ENCODE results near the gene MAPT. TPM values are rescaled to one million over a fixed set of nuclear protein-coding genes. Genes with fewer than 3 reads are reported as not detected.

MAPT gene
- total and polyA plus RNA-seq, 2 experiments from 2014 or later, result 0.37 to 0.71 TPM

DNA sequence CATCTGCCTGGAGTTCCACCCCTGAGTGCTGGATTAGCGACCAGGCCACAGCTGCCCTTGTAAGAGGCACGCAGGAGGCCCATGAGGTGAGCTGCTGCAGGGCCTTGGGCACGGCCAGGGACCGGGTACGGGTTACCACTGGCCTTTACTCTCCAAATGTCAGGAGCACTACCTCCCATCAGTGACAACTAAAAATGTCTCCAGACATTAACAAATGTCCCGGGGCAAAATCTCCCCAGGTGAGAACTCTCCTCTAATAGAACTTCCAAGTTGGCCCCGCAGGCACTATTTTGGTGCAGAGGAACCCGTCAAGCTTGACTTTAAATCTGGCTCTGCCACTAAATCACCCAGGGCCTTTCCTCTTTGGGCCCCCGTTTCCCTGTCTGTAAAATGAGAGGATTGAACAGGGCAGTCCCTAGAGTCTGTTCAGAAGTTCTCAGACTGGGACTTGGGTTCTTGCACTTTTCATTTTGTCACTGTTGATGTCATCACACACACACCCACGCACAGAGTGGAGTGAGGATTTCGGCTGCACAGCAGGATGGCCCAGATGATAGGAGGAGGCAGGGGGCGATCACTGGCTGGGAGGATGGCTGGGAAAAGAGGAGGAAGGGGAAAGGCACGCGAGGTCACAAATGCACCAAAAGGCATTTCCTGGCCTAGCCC, 24.5 kb upstream of the MAPT start:
- no peak overlapping the region for H3K27ac ChIP-seq
- no peaks in the 10 kb centered on the region for H3K79me2 ChIP-seq
- no peaks in the 10 kb centered on the region for H3K9me3 ChIP-seq (ENCODE audit: low read depth)
- H3K9me2 ChIP-seq (replicated peaks; ENCODE audit: insufficient read depth), result no peaks in the 10 kb centered on the region
- DNase-seq (ENCODE audit: low spot score), result no peak
- TF ChIP-seq EZH2 (IDR thresholded peaks at IDR 0.05; ENCODE audit: borderline replicate concordance) (no peak), EZH2phosphoT487 (IDR thresholded peaks at IDR 0.05; ENCODE audit: low read depth, severe bottlenecking, unreplicated experiment) (no peak)
- TF ChIP-seq, protein P1, sequence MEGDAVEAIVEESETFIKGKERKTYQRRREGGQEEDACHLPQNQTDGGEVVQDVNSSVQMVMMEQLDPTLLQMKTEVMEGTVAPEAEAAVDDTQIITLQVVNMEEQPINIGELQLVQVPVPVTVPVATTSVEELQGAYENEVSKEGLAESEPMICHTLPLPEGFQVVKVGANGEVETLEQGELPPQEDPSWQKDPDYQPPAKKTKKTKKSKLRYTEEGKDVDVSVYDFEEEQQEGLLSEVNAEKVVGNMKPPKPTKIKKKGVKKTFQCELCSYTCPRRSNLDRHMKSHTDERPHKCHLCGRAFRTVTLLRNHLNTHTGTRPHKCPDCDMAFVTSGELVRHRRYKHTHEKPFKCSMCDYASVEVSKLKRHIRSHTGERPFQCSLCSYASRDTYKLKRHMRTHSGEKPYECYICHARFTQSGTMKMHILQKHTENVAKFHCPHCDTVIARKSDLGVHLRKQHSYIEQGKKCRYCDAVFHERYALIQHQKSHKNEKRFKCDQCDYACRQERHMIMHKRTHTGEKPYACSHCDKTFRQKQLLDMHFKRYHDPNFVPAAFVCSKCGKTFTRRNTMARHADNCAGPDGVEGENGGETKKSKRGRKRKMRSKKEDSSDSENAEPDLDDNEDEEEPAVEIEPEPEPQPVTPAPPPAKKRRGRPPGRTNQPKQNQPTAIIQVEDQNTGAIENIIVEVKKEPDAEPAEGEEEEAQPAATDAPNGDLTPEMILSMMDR (IDR thresholded peaks at IDR 0.05; ENCODE audit: poor library complexity), result no peak
- H3K27me3 ChIP-seq, result peaks cover under 1% of the 10 kb centered on the region
- H3K4me2 ChIP-seq, result no peak overlapping the region
- no peaks in the 10 kb centered on the region for H3K36me3 ChIP-seq (replicated peaks; ENCODE audit: insufficient read depth, low read depth)
- H4K20me1 ChIP-seq (ENCODE audit: insufficient read depth, poor library complexity, severe bottlenecking), result no peaks in the 10 kb centered on the region
- WGBS (ENCODE audit: low lambda C conversion rate, missing lambda C conversion rate), result 55% methylated on average over 14 of the region's 14 CpGs
- no peak overlapping the region for H3K4me3 ChIP-seq
- no peaks in the 10 kb centered on the region for H3K4me1 ChIP-seq (ENCODE audit: insufficient read depth)
- no peak overlapping the region for H2AFZ ChIP-seq

- DNase-seq (ENCODE audit: low spot score), result no peak
- H3K36me3 ChIP-seq (replicated peaks; ENCODE audit: insufficient read depth, low read depth), result no peaks in the 10 kb centered on the region
- 44% methylated on average over 4 of the region's 4 CpGs for WGBS (ENCODE audit: low lambda C conversion rate, missing lambda C conversion rate)
- H3K4me2 ChIP-seq, result no peak overlapping the region
- no peak overlapping the region for H3K4me3 ChIP-seq
- H2AFZ ChIP-seq, result no peak overlapping the region
- no peaks in the 10 kb centered on the region for H3K9me3 ChIP-seq (ENCODE audit: low read depth)
- H3K4me1 ChIP-seq (ENCODE audit: insufficient read depth), result no peaks in the 10 kb centered on the region
- H3K9me2 ChIP-seq (replicated peaks; ENCODE audit: insufficient read depth), result no peaks in the 10 kb centered on the region
- H3K27me3 ChIP-seq, result no peaks in the 10 kb centered on the region
- TF ChIP-seq EZH2phosphoT487 (IDR thresholded peaks at IDR 0.05; ENCODE audit: low read depth, severe bottlenecking, unreplicated experiment) (no peak), EZH2 (IDR thresholded peaks at IDR 0.05; ENCODE audit: borderline replicate concordance) (no peak)
- TF ChIP-seq, protein P1 (IDR thresholded peaks at IDR 0.05; ENCODE audit: poor library complexity), result no peak
- no peaks in the 10 kb centered on the region for H3K79me2 ChIP-seq
- H3K27ac ChIP-seq, result no peak overlapping the region
- H4K20me1 ChIP-seq (ENCODE audit: insufficient read depth, poor library complexity, severe bottlenecking), result no peaks in the 10 kb centered on the region
Observed at GRCh38 chr17:45870342-45870974, 23.9 kb upstream of the MAPT start.

GRCh38 chr17:45871718-45872117, 22.6 kb upstream of the MAPT start:
- Histone ChIP-seq H3K79me2 (no peaks in the 10 kb centered on the region), H3K4me2 (no peak overlapping the region), H4K20me1 (ENCODE audit: insufficient read depth, poor library complexity, severe bottlenecking) (no peaks in the 10 kb centered on the region), H3K9me2 (replicated peaks; ENCODE audit: insufficient read depth) (no peaks in the 10 kb centered on the region), H3K36me3 (replicated peaks; ENCODE audit: insufficient read depth, low read depth) (no peaks in the 10 kb centered on the region), H2AFZ (no peak overlapping the region), H3K4me1 (ENCODE audit: insufficient read depth) (no peaks in the 10 kb centered on the region), H3K9me3 (ENCODE audit: low read depth) (no peaks in the 10 kb centered on the region), H3K27ac (no peak overlapping the region), H3K27me3 (peaks cover 3% of the 10 kb centered on the region), H3K4me3 (no peak overlapping the region)
- 65% methylated on average over 5 of the region's 5 CpGs for WGBS (ENCODE audit: low lambda C conversion rate, missing lambda C conversion rate)
- DNase-seq (ENCODE audit: low spot score), result no peak
- TF ChIP-seq EZH2 (IDR thresholded peaks at IDR 0.05; ENCODE audit: borderline replicate concordance) (no peak), EZH2phosphoT487 (IDR thresholded peaks at IDR 0.05; ENCODE audit: low read depth, severe bottlenecking, unreplicated experiment) (no peak)
- TF ChIP-seq, protein P1 (IDR thresholded peaks at IDR 0.05; ENCODE audit: poor library complexity), result no peak
